Stimulated activated CD4-positive, alpha-beta T cell treated with anti-CD3 and anti-CD28 coated beads, TNF-alpha, amount 100 ng/mL, for 1 hour (primary cell): Measurements from ENCODE around the gene DNASE1L3.
"Not testable (repeated sequence)": the region's sequence is repeated elsewhere in the genome, so short reads cannot be mapped to it uniquely, and the experiment has no call there.

Experiments used
- DNase-seq, 3 donors: peaks; one replicate each; pipeline ENCODE4 v3.0.0-alpha.2; 2020; ENCODE audit warnings: low read depth in 3 of 3, low spot score in 1 of 3

Gene DNASE1L3

DNA sequence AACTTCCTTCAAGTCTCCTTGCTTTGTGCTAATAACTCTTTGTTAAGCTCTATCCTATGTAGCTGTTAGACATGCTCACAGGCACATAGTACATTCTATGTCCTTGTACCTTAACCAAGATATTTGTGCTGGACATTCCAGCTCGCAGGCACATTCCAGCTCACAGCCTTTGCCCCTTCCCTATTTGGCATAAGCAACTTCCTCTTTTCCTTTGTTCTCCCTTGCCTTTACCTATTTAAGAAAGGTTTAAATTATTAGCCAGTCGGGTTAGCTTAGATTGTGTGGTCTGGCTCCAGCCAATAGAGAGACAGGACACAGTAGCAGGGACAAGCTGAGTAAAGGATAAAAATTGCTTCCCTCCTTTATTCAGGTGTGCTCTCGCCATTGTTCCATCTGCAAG, 9.3 kb downstream of the DNASE1L3 start:
- not testable (repeated sequence) for DNase-seq

GRCh38 chr3:58200846-58201355, 9.9 kb downstream of the DNASE1L3 start:
- no peak for DNase-seq

- no peak for DNase-seq
Observed at GRCh38 chr3:58200121-58200709, 10.6 kb downstream of the DNASE1L3 start.

DNA sequence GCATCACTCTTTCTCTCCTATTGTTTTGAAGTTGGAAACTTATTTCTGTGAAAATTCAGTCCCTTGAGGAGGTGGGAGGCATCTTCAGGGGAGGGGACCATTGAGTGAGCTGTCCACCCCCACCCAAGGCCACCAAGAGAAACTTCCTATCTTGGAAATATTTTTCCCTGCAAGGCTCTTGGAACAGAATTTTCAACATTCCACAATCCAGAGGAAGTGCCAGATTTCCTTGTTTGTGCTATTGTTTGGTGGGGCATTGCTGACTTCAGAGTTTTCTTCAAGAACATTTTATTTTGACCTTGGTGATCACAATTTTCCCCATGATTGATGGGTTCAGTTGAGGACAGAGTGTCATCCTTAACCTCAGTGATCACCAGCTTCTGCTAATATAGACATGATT, 12.0 kb downstream of the DNASE1L3 start:
- no peak for DNase-seq

DNA sequence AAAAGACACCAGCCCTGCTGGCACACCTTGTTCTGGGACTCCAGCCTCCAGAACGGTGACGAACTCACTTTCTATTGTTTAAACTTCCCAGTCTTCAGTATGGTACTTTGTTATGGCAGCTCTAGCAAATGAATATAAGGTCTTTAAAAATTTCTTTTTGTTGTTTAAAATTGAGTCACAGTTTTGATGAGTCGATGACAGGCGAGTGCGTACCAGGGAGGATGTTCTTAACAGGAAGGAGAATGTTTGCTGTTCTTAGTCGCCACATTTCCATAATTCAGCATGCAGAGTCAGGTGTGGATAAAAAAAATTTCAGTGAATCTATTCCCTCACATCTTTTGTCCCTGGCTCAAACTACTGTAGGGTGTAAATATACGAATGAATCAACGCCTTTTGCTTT, 12.4 kb downstream of the DNASE1L3 start:
- DNase-seq = no peak

GRCh38 chr3:58197588-58197987, 13.2 kb downstream of the DNASE1L3 start:
- no peak for DNase-seq

DNA sequence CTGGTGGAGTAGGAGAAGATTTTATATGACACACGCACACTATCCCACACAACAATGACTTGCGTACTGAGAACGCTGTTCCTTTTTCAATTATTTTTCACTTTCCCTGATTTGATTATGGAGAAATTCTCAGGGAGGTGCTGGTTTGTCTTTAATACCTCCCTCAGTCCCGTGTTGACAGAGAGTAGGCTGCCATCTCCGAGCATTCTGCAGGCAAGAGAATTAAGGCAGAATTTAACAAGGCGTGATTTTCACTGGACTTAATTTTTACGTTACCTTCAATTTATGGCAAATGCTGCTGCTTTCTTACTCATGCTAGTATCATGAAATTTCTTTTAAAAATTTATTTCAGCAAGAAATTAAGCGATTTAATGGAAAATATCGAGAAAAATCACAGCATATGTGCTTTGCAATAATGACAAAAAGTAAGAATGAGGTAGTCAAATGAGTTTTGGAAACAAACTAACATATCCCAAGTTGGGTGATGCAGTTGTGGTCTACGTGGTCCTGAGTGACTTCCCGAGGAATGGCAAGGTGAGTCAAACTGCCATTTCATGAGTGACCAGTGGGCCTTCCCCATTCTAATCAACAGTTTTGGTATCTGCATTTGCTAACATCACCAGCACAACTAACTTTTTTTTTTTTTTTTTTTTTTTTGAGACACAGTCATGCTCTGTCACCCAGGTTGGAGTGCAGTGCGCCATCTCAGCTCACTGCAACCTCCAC, 16.9 kb downstream of the DNASE1L3 start:
- DNase-seq = no peak

GRCh38 chr3:58192069-58192468, 18.7 kb downstream of the DNASE1L3 start:
- DNase-seq = no peak

- no peak for DNase-seq
Observed at GRCh38 chr3:58191361-58191991, 19.3 kb downstream of the DNASE1L3 start.

- no peak for DNase-seq
Observed at GRCh38 chr3:58190882-58191281, 19.9 kb downstream of the DNASE1L3 start.

- DNase-seq = no peak
Observed at GRCh38 chr3:58190291-58190690, 20.5 kb downstream of the DNASE1L3 start.

GRCh38 chr3:58189691-58190090, 21.1 kb downstream of the DNASE1L3 start:
- DNase-seq = no peak

DNA sequence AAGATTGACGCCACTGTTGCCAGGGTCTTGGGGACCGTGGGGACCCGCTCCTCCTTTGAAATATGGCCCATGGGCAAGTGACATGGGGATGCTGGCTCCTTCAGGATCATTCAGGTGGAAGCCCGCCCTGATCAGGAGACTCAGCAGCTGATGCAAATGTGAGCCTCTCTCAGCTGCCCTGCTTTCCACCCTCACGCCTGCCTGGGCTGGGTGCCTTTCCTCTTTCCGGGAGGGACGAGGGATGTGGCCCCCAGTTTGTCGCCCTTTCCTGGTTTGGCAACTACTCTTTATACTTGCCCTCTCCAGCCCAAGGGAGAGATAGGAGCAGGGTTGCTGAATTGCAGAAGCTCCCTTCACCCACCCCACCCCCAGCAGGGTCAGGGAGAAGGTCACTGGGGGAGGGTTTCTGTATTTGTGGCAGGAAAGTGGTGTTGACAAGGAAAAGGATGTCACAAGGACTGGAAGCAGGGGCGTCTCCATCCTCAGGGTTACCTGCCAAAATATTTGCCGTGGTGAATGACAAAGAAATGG, 21.8 kb downstream of the DNASE1L3 start:
- DNase-seq = no peak

- no peak for DNase-seq
Observed at GRCh38 chr3:58188173-58188564, 22.6 kb downstream of the DNASE1L3 start.

DNA sequence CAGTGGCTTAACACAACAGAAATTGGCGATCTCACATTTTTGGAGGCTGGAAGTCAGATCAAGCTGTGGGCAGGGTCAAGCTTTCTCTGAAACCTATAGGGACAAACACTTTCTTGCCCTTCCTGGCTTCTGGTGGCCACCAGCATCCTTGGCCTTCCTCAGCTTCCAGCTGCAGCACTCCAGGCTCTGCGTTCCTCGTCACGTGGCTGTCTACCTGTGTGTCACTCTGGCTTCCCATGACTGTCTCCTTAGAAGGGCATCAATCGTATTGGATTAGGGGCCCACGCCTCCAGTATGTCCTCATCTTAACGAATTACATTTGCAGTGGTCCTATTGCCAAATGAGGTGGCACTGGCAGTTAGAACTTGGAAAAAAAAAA, 25.8 kb downstream of the DNASE1L3 start:
- DNase-seq = no peak

GRCh38 chr3:58184309-58184981, 26.3 kb downstream of the DNASE1L3 start:
- DNase-seq = no peak

- DNase-seq = no peak
Observed at GRCh38 chr3:58183891-58184290, 26.9 kb downstream of the DNASE1L3 start.

- DNase-seq = no peak
Observed at GRCh38 chr3:58183221-58183620, 27.6 kb downstream of the DNASE1L3 start.

DNA sequence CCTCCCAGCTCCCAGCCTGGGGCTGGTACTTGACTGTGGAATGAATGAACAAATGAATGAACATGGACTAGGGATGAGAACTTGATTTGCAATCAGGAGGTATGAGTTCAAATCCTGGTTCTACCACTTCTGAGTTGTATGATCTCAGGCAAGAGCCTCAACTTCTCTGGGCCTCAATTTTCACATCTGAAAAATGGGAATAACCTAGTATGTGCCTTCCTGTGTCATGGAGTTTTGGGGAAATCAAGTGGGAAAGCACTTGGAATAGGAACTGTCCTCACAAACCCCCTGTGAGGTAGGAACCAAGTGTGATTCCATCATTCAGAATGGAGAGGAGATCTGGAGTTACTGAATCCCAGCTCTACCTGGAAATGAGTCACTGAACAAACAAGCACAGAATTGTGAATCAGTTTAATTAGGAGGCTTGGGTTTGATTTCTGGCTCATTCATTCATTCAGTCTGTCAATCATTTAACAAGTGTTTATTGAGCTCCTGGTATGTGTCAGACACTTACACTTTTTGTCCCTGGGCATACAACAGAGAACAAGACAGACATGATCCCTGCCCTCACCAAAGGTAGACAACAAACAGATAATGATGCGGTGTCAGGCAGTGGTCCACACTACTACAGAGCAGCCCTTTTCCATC, 29.7 kb downstream of the DNASE1L3 start:
- no peak for DNase-seq

- DNase-seq = no peak
Observed at GRCh38 chr3:58180099-58180880, 30.5 kb downstream of the DNASE1L3 start.
